Gastrocnemius medialis (tissue), 4 donors: Measurements from ENCODE around the gene SMG5.

Experiments used
- CTCF ChIP-seq, 5 experiments: fragments of 450-650 bp in 3 of 5; fragments of 200-600 bp in 2 of 5; sonication (generic) in 2 of 5; IDR thresholded peaks in 4 of 5; conservative IDR thresholded peaks in 1 of 5; 1 replicate in 4 of 5; 2 replicates in 1 of 5; pipeline ENCODE4 v1.5.1; 2016 to 2019; ENCODE audit warnings: antibody characterized with exemption in 5 of 5, mild to moderate bottlenecking in 3 of 5, moderate library complexity in 3 of 5
- POLR2A ChIP-seq, 2 donors: fragments of 450-650 bp; IDR thresholded peaks; one replicate each; pipeline ENCODE4 v1.6.1; 2017; ENCODE audit warnings: antibody characterized with exemption in 2 of 2, mild to moderate bottlenecking in 2 of 2, moderate library complexity in 2 of 2

- no peak for TF ChIP-seq CTCF (IDR thresholded peaks at IDR 0.05 in 4 of 5, conservative IDR thresholded peaks at IDR 0.05 in 1 of 5)
- no peak for TF ChIP-seq POLR2A (IDR thresholded peaks at IDR 0.05)
Measured at GRCh38 chr1:156279837-156280236, 2.8 kb downstream of the SMG5 start.
